ENCODE results near the gene E2F1.

E2F1 gene

GRCh38 chr20:33663161-33664084, 22.8 kb downstream of the E2F1 start:
- H4K12ac ChIP-seq (ENCODE audit: low read depth, low read length) = peak overlapping the region; percentile 99
- H3K36me3 ChIP-seq (ENCODE audit: control insufficient read depth in 1 of 2, insufficient read depth in 2 of 2, low read length in 2 of 2) = peaks cover 35 to 38% of the 10 kb centered on the region in 2 experiments
- H3K79me1 ChIP-seq (ENCODE audit: low read length) = peaks cover 10% of the 10 kb centered on the region
- peak overlapping the region; percentile 87 for H3K18ac ChIP-seq (ENCODE audit: low read length)
- peak overlapping the region; percentile 85 for H2BK120ac ChIP-seq (ENCODE audit: insufficient read depth, low read length, poor library complexity)
- peak; percentile 71 to 84 for DNase-seq
- peak overlapping the region; percentile 84 for H3K27ac ChIP-seq (ENCODE audit: low read depth, low read length)
- peak overlapping the region; percentile 78 for H2AK5ac ChIP-seq (ENCODE audit: low read length)
- peak overlapping the region; percentile 99 for H3K14ac ChIP-seq (ENCODE audit: low read length)
- H3K4ac ChIP-seq (ENCODE audit: low read depth, low read length) = peak overlapping the region; percentile 86
- H3K79me2 ChIP-seq (ENCODE audit: control insufficient read depth, insufficient read depth, low read length, poor library complexity) = peaks cover 7% of the 10 kb centered on the region
- H2BK12ac ChIP-seq (ENCODE audit: low read length) = peak overlapping the region; percentile 78
- peak overlapping the region; percentile 99 for H4K8ac ChIP-seq (ENCODE audit: low read depth, low read length)
- H3K4me3 ChIP-seq (ENCODE audit: low read depth, low read length) = peak overlapping the region; percentile 91
- H4K91ac ChIP-seq (ENCODE audit: low read depth, low read length) = peak overlapping the region; percentile 97
- H3K27me3 ChIP-seq (ENCODE audit: insufficient read depth, low read length) = no peaks in the 10 kb centered on the region
- peak overlapping the region; percentile 90 for H3K4me2 ChIP-seq (ENCODE audit: low read length)
- H2AFZ ChIP-seq (ENCODE audit: insufficient read depth, low read length, poor library complexity) = peak overlapping the region; percentile 98
- peak overlapping the region; percentile 83 for H2BK5ac ChIP-seq (ENCODE audit: low read depth, low read length, poor library complexity)
- no peak overlapping the region for H3K23ac ChIP-seq (ENCODE audit: low read length)
- H3K4me1 ChIP-seq (ENCODE audit: control insufficient read depth in 1 of 2, insufficient read depth in 2 of 2, low read length in 2 of 2) = peaks cover 11 to 12% of the 10 kb centered on the region in 2 experiments
- peak overlapping the region; percentile 83 for H3K9ac ChIP-seq (ENCODE audit: low read length)
- peaks cover 2% of the 10 kb centered on the region for H3K9me3 ChIP-seq (ENCODE audit: insufficient read depth, low read depth, low read length)
- no CpG with 5 or more reads among the region's 84 CpGs for WGBS (ENCODE audit: extremely low coverage, insufficient coverage, insufficient read length)

- no peak within 1 kb of the TSS for H2BK5ac ChIP-seq (ENCODE audit: low read depth, low read length, poor library complexity)
- H3K79me2 ChIP-seq (ENCODE audit: control insufficient read depth, insufficient read depth, low read length, poor library complexity) = peaks cover 7% of the 10 kb centered on the region
- peak within 1 kb of the TSS; percentile 99 for H3K14ac ChIP-seq (ENCODE audit: low read length)
- H4K91ac ChIP-seq (ENCODE audit: low read depth, low read length) = peak within 1 kb of the TSS; percentile 94
- H3K9me3 ChIP-seq (ENCODE audit: insufficient read depth, low read depth, low read length) = peaks cover 2% of the 10 kb centered on the region
- H3K27me3 ChIP-seq (ENCODE audit: insufficient read depth, low read length) = no peaks in the 10 kb centered on the region
- H3K79me1 ChIP-seq (ENCODE audit: low read length) = peaks cover 10% of the 10 kb centered on the region
- peak within 1 kb of the TSS; percentile 90 for H3K4me2 ChIP-seq (ENCODE audit: low read length)
- H3K27ac ChIP-seq (ENCODE audit: low read depth, low read length) = peak within 1 kb of the TSS; percentile 84
- H2BK12ac ChIP-seq (ENCODE audit: low read length) = no peak within 1 kb of the TSS
- H3K23ac ChIP-seq (ENCODE audit: low read length) = no peak within 1 kb of the TSS
- H2BK120ac ChIP-seq (ENCODE audit: insufficient read depth, low read length, poor library complexity) = no peak within 1 kb of the TSS
- peak within 1 kb of the TSS; percentile 99 for H4K8ac ChIP-seq (ENCODE audit: low read depth, low read length)
- peak within 1 kb of the TSS; percentile 91 for H3K4me3 ChIP-seq (ENCODE audit: low read depth, low read length)
- H2AK5ac ChIP-seq (ENCODE audit: low read length) = no peak within 1 kb of the TSS
- peak within 1 kb of the TSS; percentile 99 for H4K12ac ChIP-seq (ENCODE audit: low read depth, low read length)
- H3K36me3 ChIP-seq (ENCODE audit: control insufficient read depth in 1 of 2, insufficient read depth in 2 of 2, low read length in 2 of 2) = peaks cover 35 to 39% of the 10 kb centered on the region in 2 experiments
- peak within 1 kb of the TSS; percentile 98 for H2AFZ ChIP-seq (ENCODE audit: insufficient read depth, low read length, poor library complexity)
- peak within 1 kb of the TSS; percentile 62 for H3K18ac ChIP-seq (ENCODE audit: low read length)
- peaks cover 9 to 11% of the 10 kb centered on the region in 2 experiments for H3K4me1 ChIP-seq (ENCODE audit: control insufficient read depth in 1 of 2, insufficient read depth in 2 of 2, low read length in 2 of 2)
- no peak within 1 kb of the TSS for H3K9ac ChIP-seq (ENCODE audit: low read length)
- no CpG with 5 or more reads among the region's 10 CpGs for WGBS (ENCODE audit: extremely low coverage, insufficient coverage, insufficient read length)
- H3K4ac ChIP-seq (ENCODE audit: low read depth, low read length) = no peak within 1 kb of the TSS
- no peak for DNase-seq
These were observed 24.0 kb downstream of the E2F1 start, which contains the start of gene C20orf144 for GRCh38 chr20:33662172-33662571. Gene C20orf144, plus strand, starts transcription at chr20:33662327. Its CDS starts 19 bp downstream, at chr20:33662346.

GRCh38 chr20:33660685-33661058, 25.5 kb downstream of the E2F1 start:
- WGBS (ENCODE audit: extremely low coverage, insufficient coverage, insufficient read length) = no CpG with 5 or more reads among the region's 7 CpGs

GRCh38 chr20:33660035-33660684, 26.0 kb downstream of the E2F1 start:
- Histone ChIP-seq H3K27ac (ENCODE audit: low read depth, low read length) (no peak overlapping the region), H3K4me2 (ENCODE audit: low read length) (no peak overlapping the region), H3K79me2 (ENCODE audit: control insufficient read depth, insufficient read depth, low read length, poor library complexity) (peaks cover 7% of the 10 kb centered on the region), H2BK5ac (ENCODE audit: low read depth, low read length, poor library complexity) (no peak overlapping the region), H4K12ac (ENCODE audit: low read depth, low read length) (no peak overlapping the region), H3K36me3 (ENCODE audit: control insufficient read depth in 1 of 2, insufficient read depth in 2 of 2, low read length in 2 of 2) (peaks cover 36 to 41% of the 10 kb centered on the region in 2 experiments), H3K4ac (ENCODE audit: low read depth, low read length) (no peak overlapping the region), H3K9ac (ENCODE audit: low read length) (no peak overlapping the region), H3K4me1 (ENCODE audit: control insufficient read depth in 1 of 2, insufficient read depth in 2 of 2, low read length in 2 of 2) (peaks cover 10 to 12% of the 10 kb centered on the region in 2 experiments), H2BK12ac (ENCODE audit: low read length) (no peak overlapping the region), H2BK120ac (ENCODE audit: insufficient read depth, low read length, poor library complexity) (no peak overlapping the region), H3K9me3 (ENCODE audit: insufficient read depth, low read depth, low read length) (peaks cover 2% of the 10 kb centered on the region), H3K79me1 (ENCODE audit: low read length) (peaks cover 10% of the 10 kb centered on the region), H3K27me3 (ENCODE audit: insufficient read depth, low read length) (no peaks in the 10 kb centered on the region), H3K18ac (ENCODE audit: low read length) (no peak overlapping the region), H4K91ac (ENCODE audit: low read depth, low read length) (no peak overlapping the region), H3K4me3 (ENCODE audit: low read depth, low read length) (no peak overlapping the region), H2AFZ (ENCODE audit: insufficient read depth, low read length, poor library complexity) (no peak overlapping the region), H3K23ac (ENCODE audit: low read length) (no peak overlapping the region), H3K14ac (ENCODE audit: low read length) (no peak overlapping the region), H4K8ac (ENCODE audit: low read depth, low read length) (no peak overlapping the region), H2AK5ac (ENCODE audit: low read length) (no peak overlapping the region)
- WGBS (ENCODE audit: extremely low coverage, insufficient coverage, insufficient read length) = no CpG with 5 or more reads among the region's 21 CpGs
- no peak for DNase-seq

More at GRCh38 chr20:33660685-33661058, 25.5 kb downstream of the E2F1 start:
- peaks cover 36 to 41% of the 10 kb centered on the region in 2 experiments for H3K36me3 ChIP-seq (ENCODE audit: control insufficient read depth in 1 of 2, insufficient read depth in 2 of 2, low read length in 2 of 2)
- no peak overlapping the region for H3K23ac ChIP-seq (ENCODE audit: low read length)
- no peak overlapping the region for H4K12ac ChIP-seq (ENCODE audit: low read depth, low read length)
- no peak overlapping the region for H4K8ac ChIP-seq (ENCODE audit: low read depth, low read length)
- no peak overlapping the region for H3K18ac ChIP-seq (ENCODE audit: low read length)
- no peak overlapping the region for H3K4ac ChIP-seq (ENCODE audit: low read depth, low read length)
- no peak for DNase-seq
- no peak overlapping the region for H3K14ac ChIP-seq (ENCODE audit: low read length)
- peaks cover 9 to 11% of the 10 kb centered on the region in 2 experiments for H3K4me1 ChIP-seq (ENCODE audit: control insufficient read depth in 1 of 2, insufficient read depth in 2 of 2, low read length in 2 of 2)
- no peak overlapping the region for H2BK120ac ChIP-seq (ENCODE audit: insufficient read depth, low read length, poor library complexity)
- peaks cover 7% of the 10 kb centered on the region for H3K79me2 ChIP-seq (ENCODE audit: control insufficient read depth, insufficient read depth, low read length, poor library complexity)
- H3K4me2 ChIP-seq (ENCODE audit: low read length) = no peak overlapping the region
- H2AFZ ChIP-seq (ENCODE audit: insufficient read depth, low read length, poor library complexity) = no peak overlapping the region
- no peak overlapping the region for H4K91ac ChIP-seq (ENCODE audit: low read depth, low read length)
- H2BK12ac ChIP-seq (ENCODE audit: low read length) = no peak overlapping the region
- H3K27ac ChIP-seq (ENCODE audit: low read depth, low read length) = no peak overlapping the region
- peaks cover 10% of the 10 kb centered on the region for H3K79me1 ChIP-seq (ENCODE audit: low read length)
- no peak overlapping the region for H2AK5ac ChIP-seq (ENCODE audit: low read length)
- peaks cover 2% of the 10 kb centered on the region for H3K9me3 ChIP-seq (ENCODE audit: insufficient read depth, low read depth, low read length)
- H3K27me3 ChIP-seq (ENCODE audit: insufficient read depth, low read length) = no peaks in the 10 kb centered on the region
- no peak overlapping the region for H3K4me3 ChIP-seq (ENCODE audit: low read depth, low read length)
- H3K9ac ChIP-seq (ENCODE audit: low read length) = no peak overlapping the region
- H2BK5ac ChIP-seq (ENCODE audit: low read depth, low read length, poor library complexity) = no peak overlapping the region

Data from trophoblast cell (in vitro differentiated cells and primary cell).